ENCODE data around the gene PRKCA. TPM values are rescaled to one million over a fixed set of nuclear protein-coding genes. Genes with fewer than 3 reads are reported as not detected.

The PRKCA gene
- total and polyA plus RNA-seq, 10 of the 15 experiments (the other 5 are each of a cell fraction or from before 2014, with no cell fraction given) = 0.11 to 14.6 (median 0.72) TPM

DNA sequence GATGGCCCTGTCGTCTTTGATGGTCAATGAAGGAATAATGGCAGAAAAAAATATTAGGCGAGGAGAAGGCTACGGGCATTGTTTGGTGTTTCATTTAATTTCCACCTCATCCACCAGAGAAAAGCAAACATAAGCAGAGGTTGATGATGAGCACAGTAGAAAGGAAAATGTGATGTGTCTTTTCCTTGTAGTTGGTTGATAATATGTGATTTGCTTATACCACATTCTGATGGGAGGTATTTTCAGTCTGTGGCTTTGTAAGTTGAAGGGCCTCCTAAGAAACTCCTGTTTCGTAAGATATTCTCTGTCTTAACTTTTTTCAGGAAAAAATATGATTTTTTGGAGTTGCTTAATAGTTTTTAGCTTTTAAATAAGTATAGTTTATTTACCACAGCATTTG is 215.7 kb downstream of the PRKCA start:
- POLR2A ChIA-PET = no interaction called here
- H3K9me3 ChIP-seq (replicated peaks; ENCODE audit: control insufficient read depth, insufficient read depth, low read length) = no peaks in the 10 kb centered on the region
- no peak for ATAC-seq
- H3K4me1 ChIP-seq (ENCODE audit: control insufficient read depth, insufficient read depth, low read length) = no peaks in the 10 kb centered on the region; the same call in 1 of the 2 replicates
- TF ChIP-seq EP300 (IDR thresholded peaks at IDR 0.05; ENCODE audit: borderline replicate concordance in 1 of 2, control insufficient read depth in 1 of 2, low read depth in 2 of 2, low read length in 2 of 2) = no peak
- no peak for TF ChIP-seq PML (IDR thresholded peaks at IDR 0.05; ENCODE audit: low read length)
- TF ChIP-seq, protein P1, sequence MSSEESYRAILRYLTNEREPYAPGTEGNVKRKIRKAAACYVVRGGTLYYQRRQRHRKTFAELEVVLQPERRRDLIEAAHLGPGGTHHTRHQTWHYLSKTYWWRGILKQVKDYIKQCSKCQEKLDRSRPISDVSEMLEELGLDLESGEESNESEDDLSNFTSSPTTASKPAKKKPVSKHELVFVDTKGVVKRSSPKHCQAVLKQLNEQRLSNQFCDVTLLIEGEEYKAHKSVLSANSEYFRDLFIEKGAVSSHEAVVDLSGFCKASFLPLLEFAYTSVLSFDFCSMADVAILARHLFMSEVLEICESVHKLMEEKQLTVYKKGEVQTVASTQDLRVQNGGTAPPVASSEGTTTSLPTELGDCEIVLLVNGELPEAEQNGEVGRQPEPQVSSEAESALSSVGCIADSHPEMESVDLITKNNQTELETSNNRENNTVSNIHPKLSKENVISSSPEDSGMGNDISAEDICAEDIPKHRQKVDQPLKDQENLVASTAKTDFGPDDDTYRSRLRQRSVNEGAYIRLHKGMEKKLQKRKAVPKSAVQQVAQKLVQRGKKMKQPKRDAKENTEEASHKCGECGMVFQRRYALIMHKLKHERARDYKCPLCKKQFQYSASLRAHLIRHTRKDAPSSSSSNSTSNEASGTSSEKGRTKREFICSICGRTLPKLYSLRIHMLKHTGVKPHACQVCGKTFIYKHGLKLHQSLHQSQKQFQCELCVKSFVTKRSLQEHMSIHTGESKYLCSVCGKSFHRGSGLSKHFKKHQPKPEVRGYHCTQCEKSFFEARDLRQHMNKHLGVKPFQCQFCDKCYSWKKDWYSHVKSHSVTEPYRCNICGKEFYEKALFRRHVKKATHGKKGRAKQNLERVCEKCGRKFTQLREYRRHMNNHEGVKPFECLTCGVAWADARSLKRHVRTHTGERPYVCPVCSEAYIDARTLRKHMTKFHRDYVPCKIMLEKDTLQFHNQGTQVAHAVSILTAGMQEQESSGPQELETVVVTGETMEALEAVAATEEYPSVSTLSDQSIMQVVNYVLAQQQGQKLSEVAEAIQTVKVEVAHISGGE (CRISPR knock-in tag; IDR thresholded peaks at IDR 0.05) = no peak
- TF ChIP-seq MTA2 (IDR thresholded peaks at IDR 0.05; ENCODE audit: low read depth) = no peak
- TF ChIP-seq, protein P2, sequence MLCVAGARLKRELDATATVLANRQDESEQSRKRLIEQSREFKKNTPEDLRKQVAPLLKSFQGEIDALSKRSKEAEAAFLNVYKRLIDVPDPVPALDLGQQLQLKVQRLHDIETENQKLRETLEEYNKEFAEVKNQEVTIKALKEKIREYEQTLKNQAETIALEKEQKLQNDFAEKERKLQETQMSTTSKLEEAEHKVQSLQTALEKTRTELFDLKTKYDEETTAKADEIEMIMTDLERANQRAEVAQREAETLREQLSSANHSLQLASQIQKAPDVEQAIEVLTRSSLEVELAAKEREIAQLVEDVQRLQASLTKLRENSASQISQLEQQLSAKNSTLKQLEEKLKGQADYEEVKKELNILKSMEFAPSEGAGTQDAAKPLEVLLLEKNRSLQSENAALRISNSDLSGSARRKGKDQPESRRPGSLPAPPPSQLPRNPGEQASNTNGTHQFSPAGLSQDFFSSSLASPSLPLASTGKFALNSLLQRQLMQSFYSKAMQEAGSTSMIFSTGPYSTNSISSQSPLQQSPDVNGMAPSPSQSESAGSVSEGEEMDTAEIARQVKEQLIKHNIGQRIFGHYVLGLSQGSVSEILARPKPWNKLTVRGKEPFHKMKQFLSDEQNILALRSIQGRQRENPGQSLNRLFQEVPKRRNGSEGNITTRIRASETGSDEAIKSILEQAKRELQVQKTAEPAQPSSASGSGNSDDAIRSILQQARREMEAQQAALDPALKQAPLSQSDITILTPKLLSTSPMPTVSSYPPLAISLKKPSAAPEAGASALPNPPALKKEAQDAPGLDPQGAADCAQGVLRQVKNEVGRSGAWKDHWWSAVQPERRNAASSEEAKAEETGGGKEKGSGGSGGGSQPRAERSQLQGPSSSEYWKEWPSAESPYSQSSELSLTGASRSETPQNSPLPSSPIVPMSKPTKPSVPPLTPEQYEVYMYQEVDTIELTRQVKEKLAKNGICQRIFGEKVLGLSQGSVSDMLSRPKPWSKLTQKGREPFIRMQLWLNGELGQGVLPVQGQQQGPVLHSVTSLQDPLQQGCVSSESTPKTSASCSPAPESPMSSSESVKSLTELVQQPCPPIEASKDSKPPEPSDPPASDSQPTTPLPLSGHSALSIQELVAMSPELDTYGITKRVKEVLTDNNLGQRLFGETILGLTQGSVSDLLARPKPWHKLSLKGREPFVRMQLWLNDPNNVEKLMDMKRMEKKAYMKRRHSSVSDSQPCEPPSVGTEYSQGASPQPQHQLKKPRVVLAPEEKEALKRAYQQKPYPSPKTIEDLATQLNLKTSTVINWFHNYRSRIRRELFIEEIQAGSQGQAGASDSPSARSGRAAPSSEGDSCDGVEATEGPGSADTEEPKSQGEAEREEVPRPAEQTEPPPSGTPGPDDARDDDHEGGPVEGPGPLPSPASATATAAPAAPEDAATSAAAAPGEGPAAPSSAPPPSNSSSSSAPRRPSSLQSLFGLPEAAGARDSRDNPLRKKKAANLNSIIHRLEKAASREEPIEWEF (IDR thresholded peaks at IDR 0.05; ENCODE audit: insufficient replicate concordance, low read depth, low read length) = no peak
- TF ChIP-seq TAF1 (IDR thresholded peaks at IDR 0.05; ENCODE audit: borderline replicate concordance, low read depth, low read length) = no peak
- no peak for TF ChIP-seq ZNF207 (IDR thresholded peaks at IDR 0.05; ENCODE audit: borderline replicate concordance)
- TF ChIP-seq SRF (IDR thresholded peaks at IDR 0.05; ENCODE audit: low read depth in 2 of 2, low read length in 2 of 2) = no peak
- no peak for TF ChIP-seq ZNF622 (IDR thresholded peaks at IDR 0.05)
- no peak for TF ChIP-seq SP1 (IDR thresholded peaks at IDR 0.05; ENCODE audit: low read depth, low read length)
- CTCF ChIA-PET = interaction anchor here (1.2 kb wide), 1 partner anchor 12 kb away, joined by 3 read pairs; no protein-coding TSS in a partner anchor
- no TSS peak for BruUV-seq (replicated peaks)
- H3K4me3 ChIP-seq = no peak overlapping the region
- no peaks in the 10 kb centered on the region for H4K20me1 ChIP-seq (ENCODE audit: control insufficient read depth, insufficient read depth)
- H3K9ac ChIP-seq (ENCODE audit: control insufficient read depth, insufficient read depth, low read length) = no peak overlapping the region
- WGBS (ENCODE audit: insufficient coverage, insufficient replicate concordance, low lambda C conversion rate, missing lambda C conversion rate) = 45% methylated on average over 4 of the region's 4 CpGs
- H3K4me2 ChIP-seq (ENCODE audit: control insufficient read depth, insufficient read depth) = no peak overlapping the region
- no peaks in the 10 kb centered on the region for H3K36me3 ChIP-seq (ENCODE audit: control insufficient read depth in 2 of 2, insufficient read depth in 2 of 2, low read length in 1 of 2)
- in situ Hi-C loops (cut with MboI) = no loop called here
- no peaks in the 10 kb centered on the region for H3K79me2 ChIP-seq (ENCODE audit: control insufficient read depth, insufficient read depth, low read length)
- no peak overlapping the region for H3K27ac ChIP-seq (ENCODE audit: control insufficient read depth, insufficient read depth)
- RAD21 ChIA-PET (ENCODE audit: unreplicated experiment) = no interaction called here
- FAIRE-seq = no peak
- H2AFZ ChIP-seq (ENCODE audit: control insufficient read depth, low read depth, low read length) = no peak overlapping the region
- intact Hi-C loops (cut with micrococcal nuclease; ENCODE audit: unreplicated experiment) = no loop called here
- SMC1A ChIA-PET (ENCODE audit: uncharacterized antibody, unreplicated experiment) = interaction anchor here (1.5 kb wide), 1 partner anchor 24 kb away, joined by 4 read pairs; no protein-coding TSS in a partner anchor
- no peaks in the 10 kb centered on the region; a peak in 1 of 4 replicates for H3K27me3 ChIP-seq (replicated peaks in 1 of 2; ENCODE audit: control insufficient read depth in 2 of 2, insufficient read depth in 2 of 2, low read length in 1 of 2)
- no peak for DNase-seq (ENCODE audit: low read depth, low spot score)

All from GM12878 (cell line).